HG02973 (cell line): ENCODE measurements around the gene TMEM132C.
"Not testable (repeated sequence)": the region's sequence is repeated elsewhere in the genome, so short reads cannot be mapped to it uniquely, and the experiment has no call there.

Experiments used
- ATAC-seq: cut with Tn5 transposase; IDR thresholded peaks from one replicate; pipeline ENCODE4 v1.9.1; 2021; ENCODE audit warnings: moderate library complexity; ENCODE audit not compliant: unreplicated experiment

The TMEM132C gene

DNA sequence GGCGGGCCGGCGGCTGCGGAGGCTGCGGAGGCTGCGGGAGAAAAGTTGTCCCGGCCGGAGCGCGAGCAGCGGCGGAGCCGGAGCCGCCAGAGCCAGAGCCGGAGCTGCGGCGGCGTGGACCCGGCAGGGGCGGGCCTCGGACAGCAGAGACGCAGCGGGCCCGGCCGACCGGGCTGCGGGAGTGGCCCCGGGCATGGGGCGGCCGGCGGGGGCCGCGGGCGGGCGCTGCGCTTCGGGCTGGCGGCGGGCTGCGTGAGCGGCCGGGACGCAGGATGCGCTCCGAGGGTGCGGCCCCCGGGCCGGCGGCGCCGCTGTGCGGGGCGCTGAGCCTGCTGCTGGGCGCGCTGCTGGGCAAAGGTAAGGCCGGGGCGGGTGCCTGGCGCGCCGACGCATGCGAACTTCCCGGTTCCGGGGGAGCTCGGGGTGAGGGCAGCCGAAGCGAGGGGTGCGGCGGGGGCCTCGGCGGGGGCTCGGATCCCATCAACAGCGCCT is at the start of gene TMEM132C:
TMEM132C (plus strand) TSS at position 40 of the 492 bp plus-strand sequence; CDS start at position 273, 233 bp downstream.
- no peak for ATAC-seq

DNA sequence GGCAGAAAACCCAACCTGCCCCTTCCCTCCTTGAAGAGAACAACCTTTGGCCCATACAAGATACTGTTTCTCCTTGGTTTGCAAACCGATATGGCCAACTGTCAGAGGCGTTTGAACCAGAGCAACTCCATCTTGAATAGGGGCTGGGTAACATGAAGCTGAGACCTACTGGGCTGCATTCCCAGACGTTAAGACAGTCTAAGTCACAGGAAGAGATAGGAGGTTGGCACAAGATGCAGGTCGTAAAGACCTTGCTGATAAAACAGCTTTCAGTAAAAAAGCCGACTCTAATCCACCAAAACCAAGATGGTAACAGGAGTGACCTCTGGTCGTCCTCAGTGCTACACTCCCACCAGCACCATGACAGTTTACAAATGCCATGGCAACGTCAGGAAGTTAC is 42.7 kb upstream of the TMEM132C start:
- ATAC-seq: no peak

DNA sequence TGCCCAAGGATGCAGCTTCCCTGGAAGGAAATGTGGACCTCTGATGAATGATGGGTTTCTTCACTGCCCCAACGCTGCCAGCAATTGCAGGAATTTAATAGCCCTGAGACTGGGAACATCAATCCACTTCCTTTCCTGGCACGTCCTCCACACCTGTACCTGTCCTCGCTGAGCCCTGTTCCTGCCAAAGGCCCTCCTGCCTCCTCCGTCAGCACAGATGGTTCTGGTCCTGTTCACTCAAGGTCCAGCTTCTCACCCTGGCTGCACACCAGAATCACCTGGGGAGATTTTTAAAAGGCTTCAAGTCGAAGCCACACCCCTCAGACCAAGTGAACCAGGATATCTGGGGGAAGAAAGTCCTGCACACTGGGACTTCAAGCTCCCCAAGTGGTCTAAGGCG is 38.4 kb upstream of the TMEM132C start:
- no peak for ATAC-seq

DNA sequence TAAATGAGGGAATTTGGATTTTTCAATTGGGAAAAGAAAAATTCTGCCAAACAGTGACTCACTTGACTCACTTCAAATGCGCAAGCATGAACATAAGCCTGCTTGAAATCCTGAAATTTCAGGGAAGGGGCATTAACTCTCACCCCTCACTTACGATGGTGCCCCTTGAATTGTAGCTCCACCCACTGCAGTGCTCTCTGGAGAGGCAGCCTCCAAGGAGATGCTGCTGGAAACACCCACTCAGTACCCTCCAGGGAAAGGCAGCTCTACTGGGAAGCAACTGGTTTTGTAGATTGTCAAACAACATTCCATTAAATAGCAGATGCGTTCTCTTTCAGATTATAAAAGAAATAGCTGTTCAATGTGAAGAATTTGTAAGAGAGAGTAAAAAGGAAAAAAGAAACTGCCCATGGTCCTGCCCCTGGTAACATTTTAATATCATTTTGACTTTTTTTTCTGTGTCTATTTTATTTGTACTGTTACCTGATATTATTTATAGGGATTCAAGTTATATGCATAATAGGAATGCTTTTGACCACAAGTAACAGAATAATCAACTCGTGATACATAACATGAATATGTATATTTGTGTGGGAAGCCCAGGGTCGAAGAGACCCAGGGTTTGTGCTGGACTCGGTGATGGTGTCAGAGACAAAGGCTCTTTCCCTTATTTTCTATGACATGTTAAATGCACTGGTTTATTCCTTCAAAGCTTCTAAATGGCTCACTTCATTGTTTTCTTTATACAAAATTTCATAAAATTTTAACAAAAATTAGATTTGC is 31.1 kb upstream of the TMEM132C start:
- no peak for ATAC-seq

DNA sequence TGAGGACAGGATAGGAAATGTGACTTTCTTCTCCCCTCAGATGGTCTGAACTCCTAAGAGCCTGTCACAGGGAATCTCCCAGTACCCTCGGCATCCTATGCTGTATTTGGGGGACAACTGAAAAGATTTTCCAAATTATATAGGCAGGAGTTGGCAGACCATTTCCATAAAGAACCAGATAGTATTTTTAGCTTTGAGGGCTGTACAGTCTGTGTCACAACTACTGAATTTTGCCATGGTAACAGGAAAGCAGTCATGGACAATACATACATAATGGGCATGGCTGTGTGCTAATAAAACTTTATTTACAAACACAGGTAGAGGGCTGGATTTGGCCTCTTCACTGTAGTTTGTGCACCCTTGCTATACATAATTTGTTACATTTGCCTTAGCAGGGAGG is 30.4 kb upstream of the TMEM132C start:
- ATAC-seq: no peak

DNA sequence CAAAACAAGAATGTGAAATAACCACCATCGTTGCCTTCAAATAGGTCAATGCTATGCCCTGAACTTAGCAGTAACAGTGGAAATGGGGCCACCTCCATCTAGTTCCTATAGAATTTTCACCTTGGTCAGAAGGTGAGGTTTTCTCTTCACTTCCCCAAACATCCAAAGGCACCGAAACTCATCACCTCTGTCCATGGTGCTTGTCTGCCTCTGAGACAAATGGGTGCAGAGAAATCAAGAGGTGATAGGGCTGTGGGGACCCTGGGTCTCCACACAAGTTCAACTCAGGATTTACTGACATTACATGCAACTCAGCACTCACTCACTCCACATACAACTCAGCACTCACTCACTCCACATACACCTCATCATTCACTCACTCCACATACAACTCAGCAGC is 26.2 kb upstream of the TMEM132C start:
- no peak for ATAC-seq

DNA sequence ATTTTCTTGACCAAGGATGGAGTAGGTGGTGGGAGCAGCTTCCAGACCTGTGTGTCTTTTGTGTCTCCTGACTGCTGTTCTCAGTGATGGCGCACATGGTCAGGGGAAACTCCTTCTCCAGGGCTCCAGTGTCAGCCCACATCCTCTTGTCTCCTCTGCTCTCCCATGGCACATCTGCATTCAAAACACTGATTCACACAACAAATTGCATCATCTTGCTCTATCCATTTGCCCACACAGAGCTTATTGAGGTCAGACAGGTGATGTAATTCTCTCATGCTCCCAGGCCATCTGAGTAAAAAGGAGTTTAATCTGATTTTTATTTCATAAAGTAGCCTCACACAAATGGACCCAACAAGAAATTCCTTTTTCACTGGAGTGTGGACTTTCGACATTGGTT is 21.8 kb upstream of the TMEM132C start:
- no peak for ATAC-seq

DNA sequence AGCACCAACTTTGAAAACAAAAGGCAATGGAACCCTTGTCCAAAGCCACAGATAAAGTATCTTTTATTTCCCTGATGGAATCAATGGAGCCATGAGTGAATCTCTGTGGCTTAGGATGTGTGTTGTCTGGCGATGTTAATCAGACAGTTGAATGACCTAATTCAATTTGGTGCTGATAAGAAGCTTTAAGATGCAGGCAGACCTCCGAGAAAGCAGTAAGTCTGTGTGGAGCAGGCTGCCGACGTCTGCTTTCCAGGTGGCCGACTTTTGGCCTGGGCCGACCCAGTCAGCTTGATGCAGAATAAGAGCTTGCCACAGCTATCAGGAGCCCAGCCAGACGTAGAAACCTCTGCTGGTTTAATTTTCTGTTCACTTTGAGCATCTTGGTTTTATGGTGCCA is 21.1 kb upstream of the TMEM132C start:
- ATAC-seq: no peak

DNA sequence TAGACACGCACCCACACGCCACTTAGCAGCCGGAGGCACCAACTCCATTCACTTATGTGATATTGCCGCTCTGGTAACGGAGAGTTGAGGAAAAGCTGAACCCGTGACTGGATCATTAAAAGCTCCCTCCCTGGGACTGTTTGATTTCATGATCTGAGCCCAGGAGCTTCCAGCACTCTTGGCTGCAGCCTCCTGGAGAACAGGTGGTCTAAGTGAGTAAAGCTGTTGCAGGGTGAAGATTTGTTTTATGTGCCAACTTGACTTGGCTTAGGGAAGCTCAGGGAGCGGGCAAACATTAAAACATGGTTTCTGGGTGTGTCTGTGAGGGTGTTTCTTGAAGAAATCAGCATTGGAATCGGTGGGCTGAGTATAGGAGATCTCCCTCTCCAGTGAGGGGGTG is 16.9 kb upstream of the TMEM132C start:
- no peak for ATAC-seq

DNA sequence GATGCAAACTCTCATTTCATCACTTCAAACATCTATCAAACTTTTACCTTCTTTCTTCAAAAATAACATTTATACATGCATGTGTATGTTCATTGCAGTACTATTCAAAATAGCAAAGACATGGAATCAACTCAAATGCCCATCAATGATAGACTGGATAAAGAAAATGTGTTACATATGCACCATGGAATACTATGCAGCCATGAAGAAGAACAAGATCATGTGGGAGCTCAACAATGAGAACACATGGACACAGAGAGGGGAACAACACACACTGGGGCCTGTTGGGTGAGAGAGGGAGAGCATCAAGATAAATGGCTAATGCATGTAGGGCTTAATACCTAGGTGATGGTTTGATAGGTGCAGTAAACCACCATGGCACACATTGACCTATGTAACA is 13.1 kb upstream of the TMEM132C start:
- not testable (repeated sequence) for ATAC-seq

DNA sequence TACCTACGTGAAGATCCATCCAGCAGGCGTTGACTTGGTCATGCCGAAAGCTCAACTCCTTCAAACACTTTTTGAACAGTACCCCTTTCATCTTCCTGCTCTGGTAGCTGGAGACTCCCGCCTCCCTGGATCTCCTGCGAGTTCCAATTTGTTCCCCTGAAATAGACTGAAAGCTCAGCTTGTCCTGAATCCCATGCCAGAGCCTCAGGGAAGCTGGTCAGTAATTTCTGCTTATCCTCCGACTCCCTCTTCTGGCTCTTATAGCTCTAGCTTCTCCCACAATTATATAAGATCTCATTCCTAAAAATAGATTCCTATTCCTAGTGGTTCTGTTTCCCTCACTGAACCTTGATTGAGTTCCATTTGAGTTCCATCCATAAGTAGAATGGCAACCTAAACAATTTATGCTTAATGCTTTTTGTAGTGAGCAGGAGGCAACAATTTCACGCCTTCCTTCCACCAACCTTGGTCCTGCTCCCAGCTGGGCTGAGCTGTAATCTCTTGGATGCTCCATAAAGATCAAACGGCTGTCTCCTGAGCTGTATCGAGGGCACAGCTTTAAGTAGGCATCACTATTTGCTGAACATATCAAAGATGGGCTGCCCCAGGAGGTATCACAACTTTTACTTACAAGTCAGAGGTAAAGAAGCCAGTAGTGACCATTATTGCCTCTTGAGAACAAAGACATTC is 8.0 kb upstream of the TMEM132C start:
- no peak for ATAC-seq

DNA sequence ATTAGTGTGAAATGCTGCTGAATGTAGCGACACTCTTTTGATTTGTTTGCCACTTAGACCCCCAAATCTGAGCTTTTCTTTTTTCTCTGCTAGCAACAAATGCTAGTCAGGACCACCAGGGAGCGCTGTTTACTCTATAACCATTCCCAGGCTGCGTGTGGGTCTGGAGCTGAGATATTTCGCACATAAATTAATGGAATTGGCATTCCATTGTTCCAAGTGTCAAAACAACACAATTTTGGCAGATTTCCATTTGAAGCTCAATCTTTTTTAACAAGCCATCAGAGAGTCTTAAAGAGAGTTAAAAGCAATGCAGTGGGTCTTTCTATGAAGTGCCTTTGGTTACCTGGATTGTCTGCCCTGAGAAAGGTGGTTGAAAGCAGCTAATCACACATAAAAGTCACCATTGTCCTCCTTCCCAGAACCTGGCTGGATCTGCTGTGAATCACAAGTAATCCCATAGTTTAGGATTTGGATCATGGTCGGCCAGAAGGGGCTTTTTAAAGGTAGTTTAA is 7.4 kb upstream of the TMEM132C start:
- no peak for ATAC-seq

DNA sequence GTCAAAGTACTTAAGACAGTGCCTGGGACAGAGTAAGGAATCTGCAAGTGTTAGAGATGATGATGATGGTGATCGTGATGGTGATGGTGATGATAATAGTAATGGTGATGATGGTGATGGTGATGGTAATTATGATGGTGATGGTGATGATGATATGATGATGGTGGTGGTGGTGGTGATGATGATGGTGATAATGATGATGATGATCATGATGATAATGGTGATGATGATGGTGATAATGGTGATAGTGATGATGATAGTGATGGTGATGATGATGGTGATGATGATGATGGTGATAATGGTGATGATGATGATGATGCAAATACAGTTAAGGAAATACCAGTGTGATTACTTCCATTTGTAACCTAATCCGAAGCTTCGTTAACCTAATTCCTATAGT is 5.2 kb upstream of the TMEM132C start:
- ATAC-seq: no peak

DNA sequence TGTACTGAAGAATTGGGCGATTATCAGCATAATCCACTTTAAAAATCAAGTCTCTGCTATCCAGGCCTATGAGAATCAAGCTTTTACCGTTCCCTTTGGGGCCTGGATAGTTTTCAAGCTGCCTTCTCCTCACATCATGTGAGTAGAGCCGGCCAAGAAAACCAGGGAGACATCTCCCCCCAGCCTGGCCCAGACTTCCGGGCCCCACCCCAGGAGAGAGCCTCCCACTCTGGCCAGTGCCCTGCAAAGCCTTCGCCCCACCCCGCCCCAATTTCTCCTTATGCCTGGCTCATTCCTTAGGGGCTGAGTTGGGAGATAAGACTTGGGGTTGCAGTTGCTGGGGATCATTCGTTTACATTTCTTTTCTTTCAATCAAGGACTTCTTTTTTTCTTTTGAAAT is 1.4 kb upstream of the TMEM132C start:
- no peak for ATAC-seq

DNA sequence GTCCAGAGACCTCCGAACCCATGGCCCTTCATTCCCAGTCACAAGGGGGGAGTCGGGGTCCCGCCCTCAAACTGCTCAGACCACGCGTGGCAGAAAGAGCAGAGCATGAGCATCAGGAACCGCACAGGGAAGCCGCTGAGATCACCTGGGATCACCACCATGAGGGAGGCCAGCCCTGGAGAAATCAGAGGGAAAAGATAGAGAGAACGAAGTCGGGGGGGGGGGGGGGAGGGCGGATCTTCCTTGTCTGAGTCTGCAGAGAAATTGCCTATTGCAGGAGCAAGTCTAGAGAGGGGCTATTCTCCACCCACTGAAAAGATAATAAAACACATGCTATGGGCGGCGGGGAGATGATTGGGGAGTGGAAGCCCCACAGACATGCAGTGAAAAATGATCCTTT is 884 bp upstream of the TMEM132C start:
- ATAC-seq: no peak

DNA sequence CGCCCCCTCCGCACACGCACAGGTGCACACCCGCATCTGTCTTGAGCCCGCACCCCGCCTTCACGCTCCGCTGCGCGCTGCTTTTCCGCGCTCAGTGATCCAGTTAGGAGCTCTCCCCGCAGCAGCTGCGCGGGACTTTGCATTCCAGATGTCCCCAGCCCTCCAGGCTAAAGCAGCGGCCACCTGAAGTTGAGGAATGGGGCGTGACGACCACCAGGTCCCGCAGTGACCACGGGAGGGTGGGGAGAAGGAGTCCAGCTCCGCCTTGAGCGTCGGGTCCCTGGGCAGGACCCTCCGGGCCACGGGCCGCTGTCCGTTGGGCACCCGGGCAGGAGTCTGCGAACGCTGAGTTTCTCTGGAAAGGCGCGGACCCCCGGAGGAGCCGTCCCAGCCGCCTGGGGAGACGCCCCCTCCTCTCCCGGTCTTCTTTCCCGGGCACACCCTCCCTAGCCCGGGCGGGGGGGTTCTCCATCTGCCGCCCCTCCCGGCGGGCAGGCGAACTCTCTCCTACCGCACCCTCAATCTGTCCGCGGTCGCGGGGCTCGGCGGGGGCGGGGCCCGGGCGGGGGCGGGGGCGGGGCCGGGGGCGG is 334 bp upstream of the TMEM132C start:
- ATAC-seq: no peak

DNA sequence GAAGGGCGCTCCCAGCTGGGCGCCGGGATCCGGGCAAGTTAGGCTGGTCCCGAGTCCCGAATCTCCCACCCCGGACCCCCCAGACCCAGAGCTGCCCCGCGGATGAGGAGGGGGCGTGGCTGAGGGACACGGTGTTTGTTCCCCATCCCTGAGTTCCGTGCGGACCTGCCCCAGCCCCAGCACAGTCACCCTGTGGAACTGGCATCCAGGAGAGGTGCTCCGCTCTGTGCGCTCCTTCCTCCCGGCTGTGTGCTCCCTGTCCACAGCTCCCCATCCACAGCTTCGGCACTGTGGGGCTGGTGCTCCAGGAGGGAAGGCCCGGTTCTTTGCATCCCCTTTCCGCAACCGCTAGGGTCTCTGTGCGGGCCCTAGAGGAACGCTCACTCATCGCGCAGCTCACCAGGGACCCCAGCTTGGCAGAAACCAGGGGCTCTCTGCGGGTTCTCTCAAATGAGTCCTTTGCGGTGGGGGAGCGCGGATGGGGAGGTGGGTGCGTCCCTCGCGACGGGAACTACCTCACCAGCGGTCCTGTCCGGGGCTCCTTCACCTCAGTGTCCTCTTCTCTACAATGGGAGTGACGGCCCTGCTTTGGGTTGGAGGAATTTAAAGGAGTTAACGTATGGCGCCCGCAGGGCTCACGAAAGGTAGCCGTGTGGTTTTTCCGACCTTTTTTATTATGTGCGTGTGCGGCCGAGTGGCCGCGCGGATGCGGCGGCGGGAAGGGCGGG is 845 bp downstream of the TMEM132C start:
- ATAC-seq: no peak

DNA sequence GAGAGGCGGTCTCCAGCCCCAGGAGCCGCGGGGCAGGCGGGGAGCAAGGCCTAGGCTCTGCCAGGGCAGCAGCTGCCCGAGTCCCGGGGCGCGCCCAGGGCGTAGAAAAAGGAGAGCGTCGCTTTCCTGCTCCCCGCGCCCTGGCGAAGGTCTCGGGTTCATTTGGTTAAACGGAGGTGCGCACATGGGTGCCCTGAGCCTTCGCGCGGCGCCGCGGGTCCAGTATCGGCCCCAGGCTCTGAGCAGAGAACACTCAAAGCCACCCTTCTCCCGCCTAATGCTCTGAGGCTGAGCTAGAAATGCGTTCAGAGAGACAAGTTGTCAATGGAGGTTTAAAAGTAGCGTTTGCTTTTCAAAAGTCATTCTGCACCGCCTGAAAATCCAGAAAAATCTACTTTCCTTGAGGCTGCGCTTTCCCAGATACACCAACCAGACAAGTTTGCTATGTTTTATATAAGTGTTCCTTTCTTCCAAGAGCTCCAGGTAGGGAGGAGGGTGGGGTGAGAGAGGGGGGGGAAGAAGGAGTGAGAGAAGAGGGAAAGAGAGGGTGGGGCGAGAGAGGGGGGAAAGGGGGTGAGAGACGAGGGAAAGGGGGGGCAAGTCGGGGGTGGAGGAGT is 1.5 kb downstream of the TMEM132C start:
- no peak for ATAC-seq

DNA sequence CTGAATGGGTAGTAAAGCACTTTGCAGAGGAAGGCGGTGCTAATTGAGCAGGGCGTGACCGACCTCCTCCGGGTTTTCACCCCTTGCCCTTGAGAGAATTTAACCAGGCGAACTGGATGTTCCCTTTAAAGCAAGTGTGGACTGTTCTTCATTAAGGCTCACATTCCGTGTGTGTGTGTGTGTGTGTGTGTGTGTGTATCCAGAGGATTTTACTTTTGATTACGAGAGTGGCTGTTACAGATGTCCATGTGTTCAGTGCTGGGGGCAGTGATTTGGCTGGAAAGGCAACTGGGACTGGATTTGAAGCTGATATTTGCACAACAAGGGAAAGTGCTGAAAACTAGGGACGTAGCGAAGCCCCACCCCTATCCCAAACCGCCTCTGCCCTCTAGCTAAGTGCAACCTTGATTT is 2.2 kb downstream of the TMEM132C start:
- no peak for ATAC-seq

DNA sequence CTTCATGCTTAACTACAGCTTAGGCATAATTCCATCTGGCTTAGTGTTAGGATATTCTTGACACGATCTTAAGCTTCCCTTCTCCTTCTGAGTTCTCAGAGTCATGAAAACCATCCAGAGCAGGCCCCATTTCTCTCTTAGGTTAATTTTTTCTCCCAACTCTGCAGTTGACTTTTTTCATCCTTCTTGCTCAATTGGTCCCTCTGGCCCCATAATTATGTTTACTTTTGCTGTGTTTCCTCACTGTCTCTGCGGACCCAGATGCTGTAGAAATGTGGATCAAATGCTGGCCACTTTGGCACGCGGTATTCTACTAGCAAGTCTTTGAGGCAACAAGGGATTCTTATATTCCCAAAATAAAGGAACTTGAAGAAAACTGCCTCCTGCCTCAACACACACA is 9.5 kb downstream of the TMEM132C start:
- no peak for ATAC-seq

DNA sequence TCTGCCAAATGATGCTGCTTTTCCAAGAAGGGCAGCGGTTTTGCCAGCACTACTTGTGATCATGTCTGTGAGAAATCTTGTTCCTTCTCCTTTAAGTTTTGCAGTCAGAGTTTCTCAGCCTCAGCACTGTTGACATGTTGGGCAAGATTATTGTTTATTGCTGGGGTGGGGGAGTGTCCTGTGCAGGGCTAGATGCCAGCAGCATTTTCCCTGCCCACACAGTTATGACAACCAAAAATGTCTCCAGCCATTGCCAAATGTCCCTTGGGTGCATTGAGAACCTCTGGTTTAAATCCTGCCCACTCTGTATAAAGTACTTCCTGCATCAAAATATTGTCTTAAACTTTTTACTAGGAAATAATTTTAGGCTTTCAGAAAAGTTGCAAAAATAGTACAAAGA is 20.0 kb downstream of the TMEM132C start:
- ATAC-seq: no peak
